ENCODE results near the gene DGUOK. TPM values are rescaled to one million over a fixed set of nuclear protein-coding genes. Genes with fewer than 3 reads are reported as not detected.

Gene DGUOK
- total and polyA plus RNA-seq, 10 of the 15 experiments (the other 5 are each of a cell fraction or from before 2014, with no cell fraction given): 64.4 to 234 (median 91.4) TPM

- TF ChIP-seq GATAD2B (conservative IDR thresholded peaks at IDR 0.05; ENCODE audit: low read depth) (peak; percentile 93), IRF5 (IDR thresholded peaks at IDR 0.05; ENCODE audit: borderline replicate concordance) (no peak), CREB1 (IDR thresholded peaks at IDR 0.05; ENCODE audit: low read depth) (0 out of 2 replicates have a peak, but pooled peaks have one; percentile 24), FOXM1 (IDR thresholded peaks at IDR 0.05; ENCODE audit: low read depth, low read length) (peak; percentile 18; the same call in 1 of the 2 replicates), RELB (IDR thresholded peaks at IDR 0.05; ENCODE audit: low read depth) (peak; percentile 82), BACH1 (IDR thresholded peaks at IDR 0.05; ENCODE audit: borderline replicate concordance) (0 out of 2 replicates have a peak, but pooled peaks have one; percentile 50), EED (IDR thresholded peaks at IDR 0.05; ENCODE audit: low read depth) (peak; percentile 36; the same call in 1 of the 2 replicates), CEBPB (IDR thresholded peaks at IDR 0.05; ENCODE audit: borderline replicate concordance in 1 of 2, low read depth in 2 of 2, low read length in 2 of 2) (no peak), CUX1 (IDR thresholded peaks at IDR 0.05; ENCODE audit: insufficient replicate concordance, low read depth, low read length) (peak; percentile 56), MXI1 (IDR thresholded peaks at IDR 0.05; ENCODE audit: low read depth, low read length) (no peak), BHLHE40 (IDR thresholded peaks at IDR 0.05; ENCODE audit: borderline replicate concordance in 1 of 2, low read depth in 2 of 2, low read length in 1 of 2) (peak; percentile 71 to 75; a peak in 3 of 4 replicates), NKRF (conservative IDR thresholded peaks at IDR 0.05) (0 out of 2 replicates have a peak, but pooled peaks have one; percentile 48), MEF2B (IDR thresholded peaks at IDR 0.05; ENCODE audit: partially characterized antibody, poor library complexity, severe bottlenecking) (peak; percentile 96), RB1 (IDR thresholded peaks at IDR 0.05; ENCODE audit: borderline replicate concordance) (peak; percentile 59; the same call in 1 of the 2 replicates), RUNX3 (IDR thresholded peaks at IDR 0.05; ENCODE audit: low read length) (peak; percentile 52), SMARCA5 (IDR thresholded peaks at IDR 0.05) (0 out of 2 replicates have a peak, but pooled peaks have one; percentile 14), SPI1 (IDR thresholded peaks at IDR 0.05; ENCODE audit: borderline replicate concordance, insufficient read depth, low read depth, low read length) (peak; percentile 81), EGR1 (IDR thresholded peaks at IDR 0.05; ENCODE audit: borderline replicate concordance in 1 of 2, low read depth in 2 of 2, low read length in 2 of 2) (peak in 1 of 2 experiments; percentile 42; a peak in 1 of 3 replicates)
Measured at GRCh38 chr2:73985308-73986084, 58.8 kb downstream of the DGUOK start (continued).

All from GM12878 (cell line).